Body of pancreas (tissue), 4 donors: ENCODE measurements around the gene HES5. TPM values are rescaled to one million over a fixed set of nuclear protein-coding genes. Genes with fewer than 3 reads are reported as not detected.

Source experiments
- ATAC-seq: fragments of 150-250 bp; one replicate; pipeline ENCODE4 v1.9.1; 2016
- DNase-seq, 4 donors: peaks; one replicate each; pipeline ENCODE4 v3.0.0-alpha.2; 2019
- H3K27ac ChIP-seq, 4 donors: fragments of 200-600 bp; sonication (generic); 1 replicate in 3 of 4; 2 replicates in 1 of 4; pipeline versions ENCODE4 v1.5.1 to v1.6.1; 2016 to 2019; ENCODE audit warnings: mild to moderate bottlenecking in 1 of 4, mixed read lengths in 1 of 4, moderate library complexity in 1 of 4
- H3K27me3 ChIP-seq, 2 donors: fragments of 200-600 bp; sonication (generic); one replicate each; pipeline ENCODE4 v1.6.0; 2016; ENCODE audit warnings: mild to moderate bottlenecking in 1 of 2
- H3K36me3 ChIP-seq, 2 donors: fragments of 200-600 bp; sonication (generic); replicated peaks in 1 of 2; 2 replicates each; pipeline ENCODE4 v1.5.1; 2016; ENCODE audit warnings: low read depth in 2 of 2; ENCODE audit not compliant: insufficient read depth in 1 of 2
- H3K4me1 ChIP-seq: fragments of 200-600 bp; sonication (generic); one replicate; pipeline ENCODE4 v1.6.0; 2016
- H3K4me3 ChIP-seq, 2 donors: fragments of 200-600 bp; sonication (generic); 1 replicate in 1 of 2; 2 replicates in 1 of 2; pipeline ENCODE4 v1.5.1; 2016 to 2019
- H3K9me3 ChIP-seq, 3 donors: fragments of 200-600 bp; sonication (generic); 1 replicate in 2 of 3; 2 replicates in 1 of 3; pipeline ENCODE4 v1.5.1; 2016
- POLR2A ChIP-seq, 3 donors: fragments of 450-650 bp; IDR thresholded peaks; one replicate each; pipeline ENCODE4 v1.6.1; 2016; ENCODE audit warnings: antibody characterized with exemption in 3 of 3, mild to moderate bottlenecking in 2 of 3
- WGBS, 2 donors: methylation state at CpG; one replicate each; pipeline ENCODE4 v1.1.5; 2017; 5-methylcytosine and 5-hydroxymethylcytosine counted together
- intact Hi-C: fragments of 100-400 bp; cut with DNase I; formaldehyde crosslinking; loops from one replicate; pipeline ENCODE4 v1.15.1; 2023
- total RNA-seq, 2 donors: library from RNA; depleted of rRNA; stranded (reverse); fragments of >200 nt; gene quantifications; one replicate each; pipeline ENCODE4 v1.1.0, GENCODE V29; 2016
- TF ChIP-seq, protein P1 (sequence below), 7 experiments: fragments of 450-650 bp in 4 of 7; fragments of 200-600 bp in 3 of 7; sonication (generic) in 3 of 7; IDR thresholded peaks; one replicate each; pipeline ENCODE4 v1.5.1; 2016 to 2019; ENCODE audit warnings: antibody characterized with exemption in 7 of 7

Gene HES5
- total RNA-seq, 2 donors from 2014 or later = not detected

GRCh38 chr1:2509589-2509988 is 20.5 kb downstream of the HES5 start:
- Histone ChIP-seq H3K4me3 (no peak overlapping the region), H3K27ac (no peak overlapping the region), H3K36me3 (peaks cover 28 to 32% of the 10 kb centered on the region in 2 donors), H3K4me1 (no peaks in the 10 kb centered on the region), H3K27me3 (peaks cover 0 to under 1% of the 10 kb centered on the region in 2 donors), H3K9me3 (no peaks in the 10 kb centered on the region)
- intact Hi-C loops = no loop called here
- 64 to 71% methylated on average over 9 to 10 of the region's 11 CpGs for WGBS, 2 donors
- ATAC-seq (no peak), DNase-seq (no peak)
- TF ChIP-seq POLR2A (IDR thresholded peaks at IDR 0.05) = no peak

DNA sequence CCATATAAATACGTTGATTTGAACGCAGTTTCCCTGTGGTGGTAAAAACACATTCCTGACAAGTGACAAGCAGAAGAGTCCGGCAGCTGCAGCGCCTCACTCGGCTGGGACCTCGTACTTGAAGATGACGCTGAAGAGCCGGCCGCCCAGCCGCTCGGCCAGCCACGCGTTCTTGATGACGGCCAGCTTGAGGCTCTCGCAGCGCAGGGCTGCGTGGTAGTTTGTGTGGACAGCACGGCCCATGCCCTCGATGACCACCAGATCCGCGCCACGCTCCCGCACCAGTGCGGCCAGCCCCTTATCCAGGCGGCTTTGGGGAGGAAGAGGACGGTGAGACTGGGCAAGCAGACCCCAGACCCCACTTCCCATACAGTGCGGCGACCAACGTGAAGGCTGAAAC is 21.3 kb downstream of the HES5 start:
- intact Hi-C loops = no loop called here
- Histone ChIP-seq H3K36me3 (peaks cover 22 to 27% of the 10 kb centered on the region in 2 donors), H3K27ac (no peak overlapping the region), H3K27me3 (peaks cover 0 to 4% of the 10 kb centered on the region in 2 donors), H3K4me1 (no peaks in the 10 kb centered on the region), H3K9me3 (no peaks in the 10 kb centered on the region), H3K4me3 (no peak overlapping the region)
- ATAC-seq = no peak
- TF ChIP-seq POLR2A (IDR thresholded peaks at IDR 0.05) = no peak
- TF ChIP-seq, protein P1, sequence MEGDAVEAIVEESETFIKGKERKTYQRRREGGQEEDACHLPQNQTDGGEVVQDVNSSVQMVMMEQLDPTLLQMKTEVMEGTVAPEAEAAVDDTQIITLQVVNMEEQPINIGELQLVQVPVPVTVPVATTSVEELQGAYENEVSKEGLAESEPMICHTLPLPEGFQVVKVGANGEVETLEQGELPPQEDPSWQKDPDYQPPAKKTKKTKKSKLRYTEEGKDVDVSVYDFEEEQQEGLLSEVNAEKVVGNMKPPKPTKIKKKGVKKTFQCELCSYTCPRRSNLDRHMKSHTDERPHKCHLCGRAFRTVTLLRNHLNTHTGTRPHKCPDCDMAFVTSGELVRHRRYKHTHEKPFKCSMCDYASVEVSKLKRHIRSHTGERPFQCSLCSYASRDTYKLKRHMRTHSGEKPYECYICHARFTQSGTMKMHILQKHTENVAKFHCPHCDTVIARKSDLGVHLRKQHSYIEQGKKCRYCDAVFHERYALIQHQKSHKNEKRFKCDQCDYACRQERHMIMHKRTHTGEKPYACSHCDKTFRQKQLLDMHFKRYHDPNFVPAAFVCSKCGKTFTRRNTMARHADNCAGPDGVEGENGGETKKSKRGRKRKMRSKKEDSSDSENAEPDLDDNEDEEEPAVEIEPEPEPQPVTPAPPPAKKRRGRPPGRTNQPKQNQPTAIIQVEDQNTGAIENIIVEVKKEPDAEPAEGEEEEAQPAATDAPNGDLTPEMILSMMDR (IDR thresholded peaks at IDR 0.05) = no peak
- DNase-seq = no peak
- WGBS, 2 donors = 94 to 95% methylated on average over 16 to 29 of the region's 29 CpGs

DNA sequence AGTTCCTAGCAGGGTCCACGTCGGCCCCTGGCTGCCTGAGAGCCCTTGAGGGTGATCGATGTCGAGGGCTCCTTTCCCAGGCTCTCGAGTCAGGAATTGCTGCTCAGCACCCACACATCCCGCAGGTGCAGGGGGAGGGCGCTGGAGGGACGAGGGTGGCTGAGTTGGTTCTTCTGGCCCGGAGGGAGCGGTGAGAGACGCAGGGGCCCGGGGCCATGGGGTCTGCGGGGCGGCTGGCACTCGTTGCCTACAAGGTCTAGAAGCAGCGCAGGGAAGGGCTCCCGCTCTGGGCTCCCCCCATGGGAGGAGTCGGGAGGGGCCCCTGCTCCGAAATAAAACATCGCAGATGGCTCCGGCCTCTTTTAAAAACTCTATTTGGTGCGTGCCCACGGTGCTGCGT is 21.9 kb downstream of the HES5 start:
- no peak for TF ChIP-seq POLR2A (IDR thresholded peaks at IDR 0.05)
- TF ChIP-seq, protein P1 (IDR thresholded peaks at IDR 0.05) = no peak
- Histone ChIP-seq H3K4me1 (no peaks in the 10 kb centered on the region), H3K9me3 (no peaks in the 10 kb centered on the region), H3K27me3 (peaks cover 0 to 4% of the 10 kb centered on the region in 2 donors), H3K27ac (no peak overlapping the region), H3K4me3 (no peak overlapping the region), H3K36me3 (peaks cover 20 to 21% of the 10 kb centered on the region in 2 donors)
- ATAC-seq = no peak
- intact Hi-C loops = no loop called here
- WGBS, 2 donors = 83 to 86% methylated on average over 17 to 22 of the region's 24 CpGs
- no peak for DNase-seq

DNA sequence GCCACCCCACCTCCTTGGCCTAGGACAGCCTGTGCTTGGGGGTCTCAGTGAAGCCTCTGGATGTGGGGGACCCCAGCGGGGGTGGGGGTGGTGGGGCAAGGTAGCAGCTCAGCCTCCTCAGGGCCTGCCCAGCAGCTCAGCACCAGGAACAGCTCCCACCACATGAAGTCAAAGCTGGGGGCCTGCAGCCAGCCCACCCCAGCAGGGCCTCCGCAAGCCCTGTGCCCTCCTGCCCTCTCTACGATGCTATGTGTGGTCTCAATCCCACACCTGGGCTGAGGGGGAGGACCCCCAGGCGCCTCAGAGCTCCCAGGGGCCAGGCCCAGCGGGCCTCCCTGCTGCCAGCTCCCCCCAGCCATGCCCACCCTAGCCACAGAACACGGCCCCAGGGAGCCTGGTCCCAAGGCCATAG is 22.3 kb downstream of the HES5 start:
- Histone ChIP-seq H3K36me3 (peaks cover 17 to 20% of the 10 kb centered on the region in 2 donors), H3K4me3 (no peak overlapping the region), H3K9me3 (no peaks in the 10 kb centered on the region), H3K27ac (no peak overlapping the region), H3K4me1 (no peaks in the 10 kb centered on the region), H3K27me3 (peaks cover 0 to 4% of the 10 kb centered on the region in 2 donors)
- TF ChIP-seq, protein P1 (IDR thresholded peaks at IDR 0.05) = no peak
- no peak for TF ChIP-seq POLR2A (IDR thresholded peaks at IDR 0.05)
- ATAC-seq (no peak), DNase-seq (no peak)
- intact Hi-C loops = no loop called here
- WGBS, 2 donors = 90% methylated on average over 5 of the region's 6 CpGs; no CpG with 5 or more reads in 1 of the 2 donors

GRCh38 chr1:2506901-2507565 is 23.0 kb downstream of the HES5 start:
- Histone ChIP-seq H3K4me1 (no peaks in the 10 kb centered on the region), H3K27ac (no peak overlapping the region), H3K36me3 (peaks cover 14 to 18% of the 10 kb centered on the region in 2 donors), H3K27me3 (peaks cover 0 to 4% of the 10 kb centered on the region in 2 donors), H3K9me3 (no peaks in the 10 kb centered on the region), H3K4me3 (no peak overlapping the region)
- no peak for ATAC-seq
- intact Hi-C loops = no loop called here
- 55 to 58% methylated on average over 8 to 15 of the region's 15 CpGs for WGBS, 2 donors
- TF ChIP-seq, protein P1 (IDR thresholded peaks at IDR 0.05) = no peak
- no peak for TF ChIP-seq POLR2A (IDR thresholded peaks at IDR 0.05)
- no peak for DNase-seq
